HG03342 (cell line): ENCODE data around the gene MRPL9.

Experiments used
- ATAC-seq: cut with Tn5 transposase; IDR thresholded peaks from one replicate; pipeline ENCODE4 v1.9.1; 2021; ENCODE audit warnings: mild to moderate bottlenecking, moderate library complexity; ENCODE audit not compliant: unreplicated experiment

Gene MRPL9

GRCh38 chr1:151713044-151713443 lies 50.3 kb downstream of the MRPL9 start:
- no peak for ATAC-seq

- ATAC-seq: no peak
Observed at GRCh38 chr1:151711951-151712350, 51.3 kb downstream of the MRPL9 start.

- no peak for ATAC-seq
Observed at GRCh38 chr1:151711044-151711800, 52.1 kb downstream of the MRPL9 start.

GRCh38 chr1:151710187-151710840 lies 53.0 kb downstream of the MRPL9 start:
- no peak for ATAC-seq
